HEK293 (cell line): Measurements from ENCODE around the gene MTA3.

Source experiments
- CTCF ChIP-seq: fragments of 450-650 bp; formaldehyde crosslinking; IDR thresholded peaks from 2 replicates; pipeline ENCODE4 v1.5.1; 2016; ENCODE audit warnings: missing biosample characterization, missing genetic modification characterization
- KLF17 ChIP-seq: fragments of 450-650 bp; formaldehyde crosslinking; IDR thresholded peaks from 2 replicates; pipeline ENCODE4 v1.5.1; 2016; ENCODE audit warnings: missing biosample characterization, missing genetic modification characterization
- PRDM1 ChIP-seq: fragments of 450-650 bp; formaldehyde crosslinking; IDR thresholded peaks from 2 replicates; pipeline ENCODE4; 2016; ENCODE audit warnings: missing biosample characterization, missing genetic modification characterization
- ZBTB10 ChIP-seq: fragments of 450-650 bp; formaldehyde crosslinking; IDR thresholded peaks from 2 replicates; pipeline ENCODE4 v1.5.1; 2016; ENCODE audit warnings: missing biosample characterization, missing genetic modification characterization
- ZBTB11 ChIP-seq: fragments of 450-650 bp; formaldehyde crosslinking; conservative IDR thresholded peaks from 2 replicates; pipeline ENCODE4 v1.5.1; 2016; ENCODE audit warnings: low read depth, missing biosample characterization, missing genetic modification characterization
- ZBTB7A ChIP-seq: fragments of 450-650 bp; formaldehyde crosslinking; IDR thresholded peaks from 2 replicates; pipeline ENCODE4 v1.5.1; 2016; ENCODE audit warnings: low read depth, missing biosample characterization, missing genetic modification characterization
- ZFP37 ChIP-seq: fragments of 450-650 bp; formaldehyde crosslinking; IDR thresholded peaks from 2 replicates; pipeline ENCODE4 v1.5.1; 2016; ENCODE audit warnings: missing biosample characterization, missing genetic modification characterization
- ZNF2 ChIP-seq: fragments of 450-650 bp; formaldehyde crosslinking; IDR thresholded peaks from 2 replicates; pipeline ENCODE4 v1.5.1; 2016; ENCODE audit warnings: missing biosample characterization, missing genetic modification characterization
- ZNF24 ChIP-seq: fragments of 450-650 bp; formaldehyde crosslinking; IDR thresholded peaks from 2 replicates; pipeline ENCODE4 v1.5.1; 2016; ENCODE audit warnings: missing biosample characterization, missing genetic modification characterization
- ZNF274 ChIP-seq, 2 experiments: fragments of 200-500 bp in 1 of 2; fragments of 450-650 bp in 1 of 2; sonication (Bioruptor generic) in 1 of 2; formaldehyde crosslinking in 1 of 2; IDR thresholded peaks; 2 replicates each; pipeline versions ENCODE4 v1.5.1 to v1.6.1; 2014 to 2016; ENCODE audit warnings: borderline replicate concordance in 1 of 2, inconsistent platforms in 1 of 2, low read length in 1 of 2, missing biosample characterization in 1 of 2, missing genetic modification characterization in 1 of 2
- ZNF341 ChIP-seq: fragments of 450-650 bp; formaldehyde crosslinking; IDR thresholded peaks from 2 replicates; pipeline ENCODE4; 2016; ENCODE audit warnings: low read depth, missing biosample characterization, missing genetic modification characterization
- ZNF639 ChIP-seq: fragments of 450-650 bp; formaldehyde crosslinking; IDR thresholded peaks from 2 replicates; pipeline ENCODE4 v1.5.1; 2016; ENCODE audit warnings: missing biosample characterization, missing genetic modification characterization
- ZNF791 ChIP-seq: fragments of 450-650 bp; formaldehyde crosslinking; IDR thresholded peaks from 2 replicates; pipeline ENCODE4 v1.5.1; 2016; ENCODE audit warnings: missing biosample characterization, missing genetic modification characterization

GRCh38 chr2:42755191-42755880, 186.9 kb downstream of the MTA3 start:
- no peak for TF ChIP-seq CTCF
- TF ChIP-seq ZNF2 (tag by site-specific recombination) = no peak
- TF ChIP-seq ZNF341 (tag by site-specific recombination) = no peak
- no peak for TF ChIP-seq KLF17 (tag by site-specific recombination)
- TF ChIP-seq ZNF24 (tag by site-specific recombination) = no peak
- TF ChIP-seq ZNF274 (IDR thresholded peaks at IDR 0.05; ENCODE audit: low read length) = no peak
- no peak for TF ChIP-seq ZNF274 (tag by site-specific recombination; IDR thresholded peaks at IDR 0.05; ENCODE audit: borderline replicate concordance)
- no peak for TF ChIP-seq ZFP37 (tag by site-specific recombination)
- no peak for TF ChIP-seq ZBTB7A (tag by site-specific recombination)
- no peak for TF ChIP-seq PRDM1 (tag by site-specific recombination)
- TF ChIP-seq ZBTB11 (tag by site-specific recombination) = no peak
- TF ChIP-seq ZNF639 (tag by site-specific recombination) = no peak
- no peak for TF ChIP-seq ZNF791 (tag by site-specific recombination)
- no peak for TF ChIP-seq ZBTB10 (tag by site-specific recombination)
